Stimulated activated CD4-positive, alpha-beta T cell treated with anti-CD3 and anti-CD28 coated beads, Interleukin-4, amount 100 ng/mL, for 48 hours (primary cell): ENCODE results near the gene RARRES1.
"Not testable (repeated sequence)": the region's sequence is repeated elsewhere in the genome, so short reads cannot be mapped to it uniquely, and the experiment has no call there.

Source experiments
- DNase-seq, 2 donors: peaks; one replicate each; pipeline ENCODE4 v3.0.0-alpha.2; 2020; ENCODE audit warnings: low read depth in 2 of 2

Gene RARRES1

DNA sequence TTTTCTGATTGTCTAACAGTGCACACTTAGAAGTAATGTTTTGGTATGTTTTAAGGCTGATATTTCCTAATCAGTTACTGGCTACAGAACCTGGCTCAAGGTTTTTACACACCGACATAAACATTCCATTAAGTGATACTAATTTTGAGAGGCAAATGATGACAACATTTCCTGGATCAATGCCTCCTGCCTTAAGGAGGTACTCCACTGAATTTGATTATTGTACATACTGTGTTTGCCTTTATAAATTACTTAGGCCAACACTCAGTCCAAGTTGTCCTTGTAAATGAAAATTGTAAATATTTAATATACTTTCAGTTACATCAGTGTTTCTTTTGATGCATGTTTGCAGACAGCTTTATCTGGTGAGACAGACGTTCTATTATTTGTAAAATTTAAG is 35.6 kb downstream of the RARRES1 start:
- DNase-seq: no peak

DNA sequence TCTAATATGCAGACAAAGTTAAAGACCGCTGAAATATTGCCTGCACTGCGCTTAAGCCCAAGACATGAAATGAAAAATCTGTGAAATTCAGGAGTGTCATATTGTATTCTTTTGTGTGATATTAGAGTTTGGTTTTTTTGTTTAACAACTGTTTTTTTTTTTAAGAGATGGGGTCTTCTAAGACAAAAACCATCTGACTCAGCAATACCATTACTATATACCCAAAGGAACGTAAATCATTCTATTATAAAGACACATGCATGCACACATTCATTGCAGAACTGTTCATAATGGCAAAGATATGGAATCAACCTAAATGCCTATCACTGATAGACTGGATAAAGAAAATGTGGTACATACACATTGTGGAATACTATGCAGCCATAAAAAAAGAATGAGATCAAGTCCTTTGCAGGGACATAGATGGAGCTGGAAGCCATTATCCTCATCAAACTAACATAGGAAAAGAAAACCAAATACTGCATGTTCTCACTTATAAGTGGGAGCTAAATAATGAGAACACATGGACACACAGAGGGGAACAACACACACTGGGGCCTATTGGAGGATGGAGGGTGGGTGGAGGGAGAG is 38.3 kb downstream of the RARRES1 start:
- DNase-seq: not testable (repeated sequence)

DNA sequence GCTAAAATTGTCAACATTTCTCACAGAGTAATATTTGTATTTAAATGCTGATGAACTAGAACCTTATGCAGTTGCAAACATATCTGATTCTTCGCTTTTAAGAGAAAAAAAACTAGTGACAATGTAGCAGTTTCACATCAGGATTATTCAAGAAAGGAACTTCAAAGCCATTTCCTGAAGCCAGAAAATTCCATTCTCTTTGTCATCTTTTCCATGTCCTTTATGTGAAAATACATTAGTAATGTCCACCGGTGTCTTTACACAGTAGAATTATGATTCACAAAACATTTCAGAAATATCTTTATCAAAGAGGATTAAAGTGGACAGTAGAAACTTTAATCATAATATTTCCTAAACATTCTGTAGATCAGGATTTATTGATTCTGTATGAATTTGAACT is 47.1 kb downstream of the RARRES1 start:
- DNase-seq: no peak

DNA sequence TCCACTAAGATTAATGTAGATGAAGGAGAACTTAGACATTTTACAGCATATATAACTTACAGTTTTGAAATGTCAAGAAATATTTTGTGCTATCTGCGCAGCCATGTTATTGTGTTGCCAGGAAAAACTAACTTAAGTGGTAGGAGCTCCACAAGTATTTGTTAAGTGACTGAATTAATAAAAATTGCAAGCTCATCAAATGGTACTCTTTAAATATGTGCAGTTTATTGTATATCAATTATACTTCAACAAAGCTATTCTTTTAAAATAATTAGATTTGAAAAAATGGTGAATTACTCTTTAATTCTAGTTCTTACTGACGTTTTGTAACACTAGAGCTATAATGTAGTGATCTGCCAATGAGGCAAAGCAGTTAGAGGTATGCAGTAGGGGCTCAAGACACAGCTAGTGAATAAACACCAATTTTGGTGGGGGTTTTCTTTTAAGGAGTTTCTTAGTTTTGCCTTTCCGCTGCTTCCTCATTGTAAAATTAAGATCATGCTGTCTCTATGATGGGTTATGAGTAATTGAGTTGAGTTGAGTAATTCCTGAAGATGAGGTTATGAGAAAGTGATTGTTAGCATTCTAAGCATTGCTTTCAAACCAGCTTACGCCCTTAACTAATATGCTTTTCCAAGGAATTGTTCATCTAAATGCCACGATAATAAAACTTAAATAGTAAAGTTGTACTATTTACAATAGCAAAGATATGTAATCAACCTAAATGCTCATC is 48.9 kb downstream of the RARRES1 start:
- no peak for DNase-seq

DNA sequence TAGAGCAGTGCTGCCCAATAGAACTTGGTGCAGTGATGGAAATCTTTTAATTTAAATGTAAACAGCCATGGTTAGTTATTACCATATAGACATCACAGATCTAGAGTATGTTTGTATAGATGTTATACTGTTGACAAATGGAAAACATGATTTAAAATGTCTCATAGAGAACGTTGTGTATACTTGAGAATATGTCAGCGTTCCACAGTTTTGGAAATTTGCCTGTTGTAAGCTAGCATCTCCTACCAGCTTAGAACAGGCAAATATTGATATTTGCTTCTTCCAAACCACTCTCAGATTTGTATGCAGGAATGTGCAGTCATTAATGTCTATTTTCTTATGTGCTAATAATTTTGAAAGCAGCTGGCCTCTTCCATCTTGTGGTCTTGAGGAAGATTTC is 51.4 kb downstream of the RARRES1 start:
- no peak for DNase-seq

DNA sequence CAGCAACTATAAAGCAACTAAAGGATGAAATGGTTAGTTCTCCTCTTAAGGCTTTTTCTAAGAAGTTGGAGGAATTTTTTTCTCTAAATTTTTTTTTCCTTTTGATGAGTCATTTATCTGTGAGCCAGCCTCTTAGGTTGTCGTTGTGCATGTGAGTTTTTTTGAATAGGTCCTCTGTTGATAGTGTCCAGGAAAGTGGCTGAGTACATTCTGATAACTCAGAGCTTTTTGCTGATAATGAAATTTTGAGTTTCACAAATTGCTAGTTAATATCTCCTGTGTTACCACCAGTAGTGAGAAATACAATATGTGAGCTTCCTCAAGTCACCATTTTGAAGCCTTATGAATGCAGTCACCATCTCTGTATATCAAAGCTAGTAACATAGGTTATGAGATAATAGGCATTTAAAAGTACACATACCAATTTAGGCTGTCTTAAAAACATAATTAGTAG is 52.7 kb downstream of the RARRES1 start:
- DNase-seq: no peak

DNA sequence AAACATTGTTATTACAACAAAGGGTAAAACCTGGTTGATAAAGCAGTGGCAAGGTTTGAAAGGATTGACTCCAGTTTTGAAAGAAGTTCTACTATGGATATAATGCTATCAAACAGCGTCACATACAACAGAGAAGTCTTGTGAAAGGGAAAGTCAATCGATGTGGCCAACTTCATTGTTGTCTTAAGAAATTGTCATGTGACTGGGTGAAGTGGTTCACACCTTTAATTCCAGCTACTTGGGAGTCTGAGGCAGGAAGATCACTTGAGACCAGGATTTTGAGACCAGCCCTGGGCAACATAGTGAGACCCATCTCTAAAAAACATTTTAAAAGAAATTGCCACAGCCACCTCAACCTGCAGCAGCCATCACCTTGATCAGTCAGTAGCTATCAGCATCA is 53.6 kb downstream of the RARRES1 start:
- DNase-seq: no peak

DNA sequence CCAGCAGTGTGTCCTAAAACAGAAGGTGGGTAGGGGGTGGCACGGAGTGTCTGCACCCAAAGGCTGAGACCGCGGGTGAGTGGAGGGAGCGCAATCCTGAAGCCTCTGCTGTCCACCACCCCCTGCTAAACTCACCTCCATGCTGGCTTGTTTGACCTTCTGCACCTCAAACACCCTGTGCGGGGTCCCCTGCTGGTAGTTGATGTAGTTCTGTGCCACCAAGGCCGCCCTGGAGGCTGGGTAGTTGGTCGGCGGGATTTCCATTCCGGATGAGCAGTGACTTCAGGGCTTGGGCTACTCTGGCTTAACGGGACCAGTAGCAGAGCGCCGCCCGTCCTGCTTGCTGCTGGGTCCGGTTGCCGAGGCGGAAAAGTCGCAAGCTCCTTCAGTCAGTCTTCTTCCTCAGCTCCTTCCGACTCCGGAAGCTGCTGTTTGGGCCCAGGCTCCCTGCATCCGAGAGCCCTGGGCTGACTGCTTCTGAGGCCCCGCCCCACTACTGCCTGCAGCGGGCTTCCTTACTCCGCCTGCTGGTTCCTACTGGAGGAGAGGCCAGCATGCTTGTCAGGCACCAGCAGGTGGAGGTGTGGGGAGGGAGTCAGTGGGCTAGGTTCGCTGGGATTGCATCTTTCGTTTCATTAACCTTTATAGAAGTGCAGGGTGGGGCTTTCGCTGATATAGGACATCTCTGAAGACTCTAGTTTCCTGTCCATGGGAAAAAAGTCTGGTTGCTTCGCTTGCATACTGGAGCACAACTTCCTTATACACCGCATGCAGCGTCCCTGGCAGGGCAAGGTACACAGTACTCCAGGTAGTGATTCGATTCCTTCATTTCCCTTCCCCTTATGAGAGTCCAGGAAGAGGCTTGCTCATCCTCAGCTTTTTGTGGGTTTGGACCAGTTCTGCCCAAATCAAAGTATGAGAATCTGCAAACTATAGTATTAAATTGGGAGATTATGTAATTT is 59.8 kb downstream of the RARRES1 start, which contains the start of gene LXN:
TSS of gene LXN (minus strand) at position 434 of the 962 bp plus-strand sequence. CDS start at position 264, 170 bp downstream.
- DNase-seq: peak; percentile 66 to 78

DNA sequence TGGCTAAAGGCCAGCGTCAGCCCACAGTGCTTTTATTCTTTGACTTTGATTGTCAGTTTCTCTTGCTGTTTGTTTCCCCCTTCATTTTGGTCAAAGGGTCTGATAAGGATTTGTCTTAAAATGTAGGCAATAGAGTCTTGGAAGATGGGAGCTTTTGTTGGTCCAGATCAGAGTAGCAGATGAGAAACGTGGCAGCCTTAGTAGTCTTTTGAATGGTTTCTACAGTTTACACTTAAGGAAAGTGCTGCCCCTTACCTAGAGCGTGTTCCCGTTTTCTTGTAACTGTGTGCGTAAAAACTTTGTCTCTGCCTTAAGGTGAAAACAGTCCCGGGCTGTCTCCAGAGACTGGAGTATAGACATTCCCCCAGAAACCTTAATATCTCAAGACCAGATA is 60.4 kb downstream of the RARRES1 start:
- no peak for DNase-seq

DNA sequence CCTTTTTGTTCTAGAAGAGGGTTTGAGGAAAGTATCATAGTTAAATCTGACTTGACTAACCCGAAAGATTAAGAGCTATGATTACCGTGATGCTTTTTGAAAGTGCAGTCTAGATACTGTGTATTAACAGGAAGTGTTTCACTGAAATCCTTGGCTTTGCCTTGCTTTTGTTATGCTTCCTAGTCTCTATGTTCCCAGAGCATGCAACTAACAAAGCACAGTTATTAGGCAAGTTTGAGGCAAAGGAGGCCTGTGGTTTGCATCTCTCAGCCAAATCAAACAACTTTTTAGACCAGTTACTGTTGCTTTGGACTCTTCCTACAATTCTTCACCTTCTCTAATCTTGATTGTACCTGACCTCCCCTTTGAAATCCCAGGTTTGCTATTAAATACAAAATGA is 63.8 kb downstream of the RARRES1 start:
- DNase-seq: no peak

DNA sequence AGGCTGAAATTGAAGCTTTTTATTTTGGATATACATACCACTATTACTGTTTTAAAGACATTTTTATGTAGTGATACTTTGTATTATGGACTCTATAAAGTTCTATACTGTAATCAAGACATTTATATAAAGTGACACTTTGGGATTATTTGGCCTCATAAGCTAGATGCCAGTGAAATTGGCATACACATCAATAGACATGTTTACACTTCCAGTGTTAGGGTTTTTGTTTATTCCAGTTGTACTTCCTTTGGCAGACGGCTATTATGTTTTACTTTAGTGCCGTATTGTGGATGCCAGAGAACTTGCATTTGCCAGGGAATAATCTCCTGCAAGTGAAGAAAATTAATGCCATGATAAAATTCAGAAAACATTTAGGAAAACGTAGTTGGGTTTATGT is 65.8 kb downstream of the RARRES1 start:
- DNase-seq: no peak

DNA sequence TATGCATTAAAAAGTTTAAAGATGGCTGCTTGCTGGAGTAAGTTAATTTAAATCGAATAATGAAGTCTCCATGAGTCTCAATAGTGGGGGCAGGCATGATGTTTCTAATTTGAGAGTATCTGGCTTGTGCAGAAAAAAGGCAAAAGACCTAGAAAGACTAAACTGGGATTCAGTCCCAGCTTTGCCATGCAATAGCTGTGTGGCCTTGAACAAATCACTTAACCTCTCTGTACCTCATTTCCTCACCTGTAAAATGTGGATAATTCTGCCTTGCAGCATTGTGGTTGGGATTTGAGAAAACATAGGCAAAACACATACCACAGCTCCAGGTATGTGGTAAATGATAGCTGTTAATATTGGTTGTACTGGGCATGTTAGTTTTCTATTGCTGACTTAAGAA is 68.4 kb downstream of the RARRES1 start:
- DNase-seq: no peak

DNA sequence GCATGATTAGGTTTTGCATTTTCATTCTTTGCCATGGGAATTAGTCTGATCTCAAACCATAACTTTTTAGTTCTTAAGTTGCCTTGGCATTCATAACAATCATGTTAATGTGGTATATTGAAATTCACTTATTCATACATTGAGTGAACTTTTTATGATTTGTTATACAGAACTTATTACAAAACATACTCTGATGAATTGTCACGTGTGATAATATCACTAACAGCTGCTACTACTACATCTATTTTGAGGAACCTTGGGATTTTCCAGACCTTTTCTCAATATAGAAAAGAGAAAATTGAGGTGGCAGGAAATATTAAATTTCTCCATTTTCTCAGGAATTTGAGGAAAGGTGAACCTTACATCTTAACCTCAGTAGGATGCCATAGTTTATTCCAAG is 69.0 kb downstream of the RARRES1 start:
- no peak for DNase-seq

DNA sequence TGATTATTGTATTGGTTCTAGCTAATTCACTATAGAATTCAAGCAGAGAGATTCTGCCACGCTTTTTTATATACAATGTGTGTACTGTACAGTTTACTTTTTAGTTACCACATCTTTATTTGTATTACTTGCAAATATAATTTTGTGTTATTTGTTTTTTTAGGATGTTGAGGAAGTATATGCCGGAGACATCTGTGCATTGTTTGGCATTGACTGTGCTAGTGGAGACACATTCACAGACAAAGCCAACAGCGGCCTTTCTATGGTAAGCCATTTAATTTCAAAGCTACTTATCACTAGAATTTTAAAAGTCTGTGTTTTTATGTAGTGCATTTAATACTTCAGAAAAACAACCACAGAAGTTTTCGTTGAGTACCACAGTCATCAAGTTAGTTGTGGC is 71.5 kb downstream of the RARRES1 start:
- no peak for DNase-seq

DNA sequence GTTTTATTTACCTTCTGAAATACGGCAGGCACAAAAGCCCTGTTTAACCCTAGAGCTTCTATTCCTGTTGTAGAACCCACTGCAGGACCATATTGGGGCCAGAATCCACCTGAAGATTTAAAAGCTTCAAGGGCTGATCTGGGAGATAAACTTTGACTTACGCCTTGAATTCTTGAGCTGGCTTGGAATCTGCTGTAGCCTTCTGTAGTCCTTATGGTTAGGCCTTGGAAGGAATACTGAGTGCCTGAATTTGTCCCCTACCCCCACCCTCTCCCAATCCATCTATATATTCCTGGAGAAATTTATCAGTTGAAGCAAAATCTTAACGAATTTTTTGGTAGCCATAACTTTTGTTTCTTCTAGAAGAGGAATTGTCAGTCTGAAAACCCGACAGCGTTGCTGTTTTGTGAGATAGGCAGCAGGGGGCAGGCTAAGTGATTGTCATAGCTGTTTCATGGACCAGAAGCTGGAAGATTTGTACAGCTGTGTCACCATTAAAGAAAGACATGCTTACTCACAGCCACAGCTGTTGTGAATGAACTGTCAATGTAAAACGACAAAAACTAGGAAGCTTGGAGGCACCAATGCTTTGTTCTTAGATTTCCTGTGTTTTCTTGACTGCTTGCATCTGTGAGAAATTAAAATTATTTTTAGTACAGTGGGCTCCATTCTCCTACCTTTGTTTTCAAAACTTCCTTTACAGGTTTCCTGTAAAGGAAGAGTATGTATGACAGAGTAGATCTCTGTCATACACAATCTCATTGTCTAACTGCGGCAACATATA is 72.6 kb downstream of the RARRES1 start:
- DNase-seq: peak; percentile 33 to 38

DNA sequence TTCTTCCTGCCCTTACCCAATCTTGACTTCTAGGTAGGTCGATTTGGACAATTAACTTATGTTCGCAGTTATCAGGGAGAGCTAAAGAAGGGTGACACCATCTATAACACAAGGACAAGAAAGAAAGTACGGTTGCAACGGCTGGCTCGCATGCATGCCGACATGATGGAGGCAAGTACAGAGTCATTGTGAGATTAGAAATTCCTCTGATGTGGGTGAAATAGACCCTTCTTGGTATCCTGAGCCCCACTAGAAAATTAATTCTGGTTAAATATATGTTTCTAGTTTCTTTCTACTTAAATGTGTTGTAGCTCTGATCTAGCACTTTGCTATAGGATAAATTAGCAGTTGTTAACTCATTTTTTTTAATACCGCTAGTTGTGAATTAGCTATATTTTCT is 73.4 kb downstream of the RARRES1 start:
- no peak for DNase-seq

DNA sequence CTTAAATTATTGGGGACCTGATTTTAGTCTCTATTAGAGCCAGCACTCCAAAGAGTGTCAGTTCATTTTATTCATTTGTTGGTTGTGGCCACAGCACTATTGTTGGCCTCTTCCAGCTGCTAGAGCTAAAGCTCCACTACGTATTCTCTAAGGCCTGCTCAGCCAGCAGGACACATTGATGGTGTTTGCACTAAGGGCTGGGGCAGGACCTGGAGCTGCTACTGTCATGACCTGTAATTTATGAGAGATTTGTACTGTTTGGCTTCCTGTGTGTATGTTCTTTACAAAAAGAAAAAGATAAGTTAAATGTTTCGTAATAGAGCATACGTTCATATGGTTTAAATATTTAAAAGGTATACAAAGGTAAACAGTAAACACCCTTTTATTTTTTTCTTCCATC is 79.8 kb downstream of the RARRES1 start:
- DNase-seq: no peak

DNA sequence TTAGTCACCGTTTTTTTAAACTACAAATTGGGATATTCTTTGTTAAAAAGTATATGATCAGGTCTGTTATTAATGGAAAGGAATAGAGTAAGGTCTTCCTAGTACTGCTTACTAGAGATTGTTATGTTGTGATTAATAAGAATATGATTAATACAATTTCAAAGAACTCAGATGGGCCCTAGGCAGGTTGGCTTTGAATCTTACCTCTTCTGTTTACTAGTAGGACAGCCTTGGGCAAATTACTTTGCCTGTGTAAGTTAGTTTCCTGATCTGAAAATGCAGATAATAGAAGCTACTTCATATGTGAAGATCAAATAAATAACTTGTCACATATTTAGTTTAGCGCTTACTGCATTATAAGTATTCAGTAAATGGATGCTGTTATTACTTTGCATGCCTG is 81.1 kb downstream of the RARRES1 start:
- no peak for DNase-seq

DNA sequence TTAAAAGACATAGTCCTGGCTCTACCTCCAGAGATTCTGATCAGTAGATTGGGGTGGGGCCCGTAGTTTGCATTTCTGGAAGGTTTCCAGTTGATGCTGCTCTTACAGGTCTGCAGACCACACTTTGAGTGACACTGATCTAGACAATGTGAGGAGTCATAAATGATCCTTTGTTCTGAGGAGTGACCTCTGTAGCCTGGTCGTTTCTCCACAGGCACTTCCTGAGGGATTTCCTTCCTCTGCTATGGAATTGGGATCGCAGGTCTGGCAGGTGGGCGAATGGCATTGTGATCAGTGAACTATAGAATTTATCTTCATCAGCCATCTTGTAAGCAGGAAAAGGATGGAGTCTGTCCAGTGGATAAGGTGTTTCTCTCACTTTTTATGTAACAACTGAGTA is 82.5 kb downstream of the RARRES1 start:
- no peak for DNase-seq
